M059J (cell line): Measurements from ENCODE around the gene ENOX1. TPM values are rescaled to one million over a fixed set of nuclear protein-coding genes. Genes with fewer than 3 reads are reported as not detected.

Source experiments
- total RNA-seq: library from RNA; depleted of rRNA; stranded (reverse); fragments of >200 nt; shearing (Covaris generic); gene quantifications from 2 replicates; pipeline ENCODE4 v1.2.3, GENCODE V29; 2014; rRNA removed

The ENOX1 gene
- total RNA-seq, 1 experiment from 2014 or later, result 0.10 TPM

Other genes starting within 250 kb of the ENOX1 start
- 4.0 and 6.6 TPM in 2 replicates for gene CCDC122, start 92.8 kb upstream of the ENOX1 start, total RNA-seq
- gene LACC1, start 92.9 kb upstream of the ENOX1 start, total RNA-seq, result 3.4 and 6.1 TPM in 2 replicates